CD14-positive monocyte (primary cell): Measurements from ENCODE around the gene SHISAL1. TPM values are rescaled to one million over a fixed set of nuclear protein-coding genes. Genes with fewer than 3 reads are reported as not detected.
"Not testable (repeated sequence)": the region's sequence is repeated elsewhere in the genome, so short reads cannot be mapped to it uniquely, and the experiment has no call there.

ENCODE experiments used
- DNase-seq, 3 donors: peaks; one replicate each; pipeline ENCODE4 v3.0.0-alpha.2; 2011 to 2022
- H2AFZ ChIP-seq: 2 replicates; pipeline ENCODE4 v1.6.0; 2012; ENCODE audit warnings: mild to moderate bottlenecking, low read depth, low read length, inconsistent platforms; ENCODE audit not compliant: insufficient read depth, poor library complexity, severe bottlenecking
- H3K27ac ChIP-seq, 2 donors: 1 replicate in 1 of 2; 2 replicates in 1 of 2; pipeline ENCODE4 v1.5.1; 2012 to 2013; ENCODE audit warnings: low read length in 2 of 2, control low read depth in 1 of 2, inconsistent platforms in 1 of 2, low read depth in 1 of 2, mild to moderate bottlenecking in 1 of 2
- H3K27me3 ChIP-seq, 2 donors: one replicate each; pipeline versions ENCODE4 v1.6.0 to v1.6.1; 2011 to 2013; ENCODE audit warnings: low read length in 2 of 2; ENCODE audit not compliant: control insufficient read depth in 2 of 2, insufficient read depth in 2 of 2
- H3K36me3 ChIP-seq, 2 donors: replicated peaks in 1 of 2; 1 replicate in 1 of 2; 2 replicates in 1 of 2; pipeline versions ENCODE4 v1.5.1 to v1.6.1; 2012 to 2013; ENCODE audit warnings: low read length in 2 of 2, control low read depth in 1 of 2, inconsistent platforms in 1 of 2, mild to moderate bottlenecking in 1 of 2; ENCODE audit not compliant: insufficient read depth in 2 of 2, control insufficient read depth in 1 of 2
- H3K4me1 ChIP-seq, 2 donors: 1 replicate in 1 of 2; 2 replicates in 1 of 2; pipeline versions ENCODE4 v1.5.1 to v1.6.1; 2012 to 2013; ENCODE audit warnings: low read length in 2 of 2, control low read depth in 1 of 2, inconsistent platforms in 1 of 2, mild to moderate bottlenecking in 1 of 2, moderate library complexity in 1 of 2; ENCODE audit not compliant: insufficient read depth in 2 of 2, control insufficient read depth in 1 of 2
- H3K4me2 ChIP-seq: replicated peaks from 2 replicates; pipeline ENCODE3; 2012; ENCODE audit warnings: low read length, moderate library complexity, mild to moderate bottlenecking; ENCODE audit not compliant: poor library complexity, severe bottlenecking; ENCODE audit errors: extremely low read depth
- H3K4me3 ChIP-seq, 3 experiments: fragments of 200-600 bp in 1 of 3; sonication (generic) in 1 of 3; replicated peaks in 1 of 3; 1 replicate in 2 of 3; 2 replicates in 1 of 3; pipeline ENCODE4 v1.5.1; 2011 to 2013; ENCODE audit warnings: low read length in 3 of 3, mild to moderate bottlenecking in 3 of 3, control low read depth in 2 of 3, low read depth in 2 of 3, inconsistent platforms in 1 of 3, moderate library complexity in 1 of 3
- H3K79me2 ChIP-seq: 2 replicates; pipeline ENCODE4 v1.6.0; 2012; ENCODE audit warnings: mild to moderate bottlenecking, control low read depth, inconsistent platforms, low read length, moderate library complexity; ENCODE audit not compliant: insufficient read depth
- H3K9ac ChIP-seq: 2 replicates; pipeline ENCODE4 v1.6.0; 2017; ENCODE audit warnings: low read length, mild to moderate bottlenecking; ENCODE audit not compliant: insufficient read depth, poor library complexity, severe bottlenecking
- H3K9me3 ChIP-seq, 2 donors: replicated peaks in 1 of 2; 1 replicate in 1 of 2; 2 replicates in 1 of 2; pipeline versions ENCODE4 v1.5.1 to v1.6.1; 2012 to 2013; ENCODE audit warnings: low read length in 2 of 2, control low read depth in 1 of 2; ENCODE audit not compliant: control insufficient read depth in 1 of 2, insufficient read depth in 1 of 2
- H4K20me1 ChIP-seq: 2 replicates; pipeline ENCODE4 v1.6.0; 2012; ENCODE audit warnings: mild to moderate bottlenecking, low read length, control low read depth, moderate library complexity; ENCODE audit not compliant: insufficient read depth
- H3K27ac Mint-ChIP-seq, 7 donors: one replicate each; pipeline ENCODE4 v1.8.0; 2020; ENCODE audit warnings: mild to moderate bottlenecking in 7 of 7, mixed read lengths in 7 of 7, moderate library complexity in 6 of 7, inconsistent platforms in 2 of 7
- H3K27me3 Mint-ChIP-seq, 3 donors: one replicate each; pipeline ENCODE4 v1.8.0; 2021 to 2022; ENCODE audit warnings: low read depth in 3 of 3, mild to moderate bottlenecking in 3 of 3, mixed read lengths in 3 of 3, moderate library complexity in 3 of 3, inconsistent platforms in 1 of 3
- H3K36me3 Mint-ChIP-seq, 2 donors: one replicate each; pipeline ENCODE4 v1.8.0; 2020; ENCODE audit warnings: mixed read lengths in 2 of 2, inconsistent platforms in 1 of 2, mild to moderate bottlenecking in 1 of 2
- H3K4me1 Mint-ChIP-seq: one replicate; pipeline ENCODE4 v1.8.0; 2020; ENCODE audit warnings: mild to moderate bottlenecking, mixed read lengths
- H3K4me3 Mint-ChIP-seq, 2 donors: one replicate each; pipeline ENCODE4 v1.8.0; 2020; ENCODE audit warnings: mild to moderate bottlenecking in 2 of 2, mixed read lengths in 2 of 2, moderate library complexity in 1 of 2
- H3K9me3 Mint-ChIP-seq, 7 donors: one replicate each; pipeline ENCODE4 v1.8.0; 2020 to 2022; ENCODE audit warnings: mixed read lengths in 7 of 7, mild to moderate bottlenecking in 6 of 7, moderate library complexity in 6 of 7, inconsistent platforms in 2 of 7
- CTCF ChIP-seq: fragments of 200-600 bp; IDR thresholded peaks from one replicate; pipeline ENCODE4 v1.8.0; 2022; ENCODE audit warnings: antibody characterized with exemption, mild to moderate bottlenecking
- WGBS: methylation state at CpG from one replicate; pipeline ENCODE4 v1.1.5; 2013; ENCODE audit warnings: missing lambda C conversion rate; ENCODE audit not compliant: insufficient coverage; 5-methylcytosine and 5-hydroxymethylcytosine counted together
- intact Hi-C, 2 donors: fragments of 100-400 bp; cut with micrococcal nuclease; formaldehyde crosslinking; loops; one replicate each; pipeline versions ENCODE4 v1.15.0 to v1.15.1; 2023
- polyA plus RNA-seq, 3 donors: library from polyadenylated mRNA; depleted of rRNA in 1 of 3; unstranded in 2 of 3; stranded (reverse) in 1 of 3; fragments of 300-500 nt in 2 of 3; fragments of >200 nt in 1 of 3; fragmentation: Illumina TruSeq in 2 of 3; gene quantifications; 1 replicate in 2 of 3; 2 replicates in 1 of 3; pipeline ENCODE4 v1.2.3, GENCODE V29; 2012 to 2021

SHISAL1 gene
- polyA plus RNA-seq, 3 donors: not detected

GRCh38 chr22:44325718-44326490, 13.2 kb upstream of the SHISAL1 start:
- Mint-ChIP-seq H3K27ac (peak overlapping the region in 3 of 7 donors; percentile 10 to 79 (median 44)), H3K27me3 (peaks cover 36 to 66% (median 53%) of the 10 kb centered on the region in 3 donors), H3K4me1 (peaks cover 26% of the 10 kb centered on the region), H3K9me3 (peaks cover 0 to 4% (median 1%) of the 10 kb centered on the region in 7 donors), H3K36me3 (no peaks in the 10 kb centered on the region), H3K4me3 (peak overlapping the region; percentile 80 to 97)
- peak overlapping the region; percentile 85 for H2AFZ ChIP-seq
- H3K9me3 ChIP-seq: no peaks in the 10 kb centered on the region
- peaks cover 12 to 49% of the 10 kb centered on the region in 2 donors for H3K27me3 ChIP-seq
- H3K27ac ChIP-seq: no peak overlapping the region
- 16% methylated on average over 13 of the region's 25 CpGs for WGBS
- no peak for DNase-seq
- H3K4me3 ChIP-seq: peak overlapping the region; percentile 50 to 81 (median 73)
- no peak for TF ChIP-seq CTCF
- H3K4me2 ChIP-seq: peak overlapping the region; percentile 77
- H3K36me3 ChIP-seq: no peaks in the 10 kb centered on the region
- no peaks in the 10 kb centered on the region for H3K79me2 ChIP-seq
- H3K4me1 ChIP-seq: peaks cover 5 to 29% of the 10 kb centered on the region in 2 donors
- H4K20me1 ChIP-seq: no peaks in the 10 kb centered on the region
- intact Hi-C loops: no loop called here
- H3K9ac ChIP-seq: peak overlapping the region; percentile 59

GRCh38 chr22:44323140-44323790, 10.5 kb upstream of the SHISAL1 start:
- H3K4me1 ChIP-seq, H3K9ac ChIP-seq, H3K27ac ChIP-seq, H3K36me3 ChIP-seq, H4K20me1 ChIP-seq, H3K36me3 Mint-ChIP-seq, H3K4me3 ChIP-seq, H2AFZ ChIP-seq, H3K4me2 ChIP-seq, DNase-seq, H3K9me3 ChIP-seq, H3K27ac Mint-ChIP-seq, H3K9me3 Mint-ChIP-seq, intact Hi-C loops, H3K79me2 ChIP-seq, H3K4me3 Mint-ChIP-seq: not testable (repeated sequence)
- H3K27me3 ChIP-seq: peaks cover 0 to 26% of the 10 kb centered on the region in 2 donors
- no CpG with 5 or more reads among the region's 1 CpG for WGBS
- Mint-ChIP-seq H3K4me1 (peaks cover 13% of the 10 kb centered on the region), H3K27me3 (peaks cover 15 to 41% (median 36%) of the 10 kb centered on the region in 3 donors)
